ENCODE data around the gene WWC2.

GRCh38 chr4:183335369-183335940, 236.4 kb downstream of the WWC2 start:
- TF ChIP-seq SIN3A (IDR thresholded peaks at IDR 0.05; ENCODE audit: borderline replicate concordance, insufficient read depth, low read depth, low read length), result no peak
- TF ChIP-seq, protein P1, sequence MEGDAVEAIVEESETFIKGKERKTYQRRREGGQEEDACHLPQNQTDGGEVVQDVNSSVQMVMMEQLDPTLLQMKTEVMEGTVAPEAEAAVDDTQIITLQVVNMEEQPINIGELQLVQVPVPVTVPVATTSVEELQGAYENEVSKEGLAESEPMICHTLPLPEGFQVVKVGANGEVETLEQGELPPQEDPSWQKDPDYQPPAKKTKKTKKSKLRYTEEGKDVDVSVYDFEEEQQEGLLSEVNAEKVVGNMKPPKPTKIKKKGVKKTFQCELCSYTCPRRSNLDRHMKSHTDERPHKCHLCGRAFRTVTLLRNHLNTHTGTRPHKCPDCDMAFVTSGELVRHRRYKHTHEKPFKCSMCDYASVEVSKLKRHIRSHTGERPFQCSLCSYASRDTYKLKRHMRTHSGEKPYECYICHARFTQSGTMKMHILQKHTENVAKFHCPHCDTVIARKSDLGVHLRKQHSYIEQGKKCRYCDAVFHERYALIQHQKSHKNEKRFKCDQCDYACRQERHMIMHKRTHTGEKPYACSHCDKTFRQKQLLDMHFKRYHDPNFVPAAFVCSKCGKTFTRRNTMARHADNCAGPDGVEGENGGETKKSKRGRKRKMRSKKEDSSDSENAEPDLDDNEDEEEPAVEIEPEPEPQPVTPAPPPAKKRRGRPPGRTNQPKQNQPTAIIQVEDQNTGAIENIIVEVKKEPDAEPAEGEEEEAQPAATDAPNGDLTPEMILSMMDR (IDR thresholded peaks at IDR 0.05), result no peak
- TF ChIP-seq, protein P2, sequence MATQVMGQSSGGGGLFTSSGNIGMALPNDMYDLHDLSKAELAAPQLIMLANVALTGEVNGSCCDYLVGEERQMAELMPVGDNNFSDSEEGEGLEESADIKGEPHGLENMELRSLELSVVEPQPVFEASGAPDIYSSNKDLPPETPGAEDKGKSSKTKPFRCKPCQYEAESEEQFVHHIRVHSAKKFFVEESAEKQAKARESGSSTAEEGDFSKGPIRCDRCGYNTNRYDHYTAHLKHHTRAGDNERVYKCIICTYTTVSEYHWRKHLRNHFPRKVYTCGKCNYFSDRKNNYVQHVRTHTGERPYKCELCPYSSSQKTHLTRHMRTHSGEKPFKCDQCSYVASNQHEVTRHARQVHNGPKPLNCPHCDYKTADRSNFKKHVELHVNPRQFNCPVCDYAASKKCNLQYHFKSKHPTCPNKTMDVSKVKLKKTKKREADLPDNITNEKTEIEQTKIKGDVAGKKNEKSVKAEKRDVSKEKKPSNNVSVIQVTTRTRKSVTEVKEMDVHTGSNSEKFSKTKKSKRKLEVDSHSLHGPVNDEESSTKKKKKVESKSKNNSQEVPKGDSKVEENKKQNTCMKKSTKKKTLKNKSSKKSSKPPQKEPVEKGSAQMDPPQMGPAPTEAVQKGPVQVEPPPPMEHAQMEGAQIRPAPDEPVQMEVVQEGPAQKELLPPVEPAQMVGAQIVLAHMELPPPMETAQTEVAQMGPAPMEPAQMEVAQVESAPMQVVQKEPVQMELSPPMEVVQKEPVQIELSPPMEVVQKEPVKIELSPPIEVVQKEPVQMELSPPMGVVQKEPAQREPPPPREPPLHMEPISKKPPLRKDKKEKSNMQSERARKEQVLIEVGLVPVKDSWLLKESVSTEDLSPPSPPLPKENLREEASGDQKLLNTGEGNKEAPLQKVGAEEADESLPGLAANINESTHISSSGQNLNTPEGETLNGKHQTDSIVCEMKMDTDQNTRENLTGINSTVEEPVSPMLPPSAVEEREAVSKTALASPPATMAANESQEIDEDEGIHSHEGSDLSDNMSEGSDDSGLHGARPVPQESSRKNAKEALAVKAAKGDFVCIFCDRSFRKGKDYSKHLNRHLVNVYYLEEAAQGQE (IDR thresholded peaks at IDR 0.05; ENCODE audit: insufficient read depth in 1 of 2, low read depth in 2 of 2, low read length in 1 of 2), result no peak
- no peak for TF ChIP-seq POLR2AphosphoS5 (IDR thresholded peaks at IDR 0.05; ENCODE audit: low read depth, low read length)
- TF ChIP-seq TCF7L2 (IDR thresholded peaks at IDR 0.05; ENCODE audit: low read depth, low read length), result no peak
